ENCODE measurements around the gene NR2F1-AS1.

DNA sequence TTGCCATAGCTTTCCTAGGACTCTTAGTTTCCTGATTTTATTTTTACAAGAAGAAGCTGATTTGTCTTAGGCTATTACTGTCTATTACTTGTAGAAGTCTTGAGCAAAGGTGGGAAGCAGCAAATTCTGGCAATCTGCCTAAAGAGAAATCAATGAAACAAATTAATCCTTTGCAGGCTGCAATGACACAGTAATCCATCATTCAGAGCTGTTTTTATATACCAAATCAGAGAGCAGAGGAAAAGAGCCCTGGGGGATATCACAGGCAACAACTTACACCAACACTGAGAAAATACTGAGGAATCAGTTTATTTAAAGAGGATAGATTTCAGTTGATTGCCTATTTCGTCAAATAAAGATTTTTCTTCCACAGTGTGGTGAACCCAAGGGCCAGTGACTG is 13.6 kb downstream of the NR2F1-AS1 start:
- TF ChIP-seq, protein P1, sequence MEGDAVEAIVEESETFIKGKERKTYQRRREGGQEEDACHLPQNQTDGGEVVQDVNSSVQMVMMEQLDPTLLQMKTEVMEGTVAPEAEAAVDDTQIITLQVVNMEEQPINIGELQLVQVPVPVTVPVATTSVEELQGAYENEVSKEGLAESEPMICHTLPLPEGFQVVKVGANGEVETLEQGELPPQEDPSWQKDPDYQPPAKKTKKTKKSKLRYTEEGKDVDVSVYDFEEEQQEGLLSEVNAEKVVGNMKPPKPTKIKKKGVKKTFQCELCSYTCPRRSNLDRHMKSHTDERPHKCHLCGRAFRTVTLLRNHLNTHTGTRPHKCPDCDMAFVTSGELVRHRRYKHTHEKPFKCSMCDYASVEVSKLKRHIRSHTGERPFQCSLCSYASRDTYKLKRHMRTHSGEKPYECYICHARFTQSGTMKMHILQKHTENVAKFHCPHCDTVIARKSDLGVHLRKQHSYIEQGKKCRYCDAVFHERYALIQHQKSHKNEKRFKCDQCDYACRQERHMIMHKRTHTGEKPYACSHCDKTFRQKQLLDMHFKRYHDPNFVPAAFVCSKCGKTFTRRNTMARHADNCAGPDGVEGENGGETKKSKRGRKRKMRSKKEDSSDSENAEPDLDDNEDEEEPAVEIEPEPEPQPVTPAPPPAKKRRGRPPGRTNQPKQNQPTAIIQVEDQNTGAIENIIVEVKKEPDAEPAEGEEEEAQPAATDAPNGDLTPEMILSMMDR (IDR thresholded peaks at IDR 0.05): no peak
- TF ChIP-seq EZH2 (IDR thresholded peaks at IDR 0.05; ENCODE audit: borderline replicate concordance, insufficient read depth, low read depth, low read length, poor library complexity, severe bottlenecking): no peak
